Spleen (tissue), 7 donors: ENCODE measurements around the gene BCAS4.

Experiments used
- CTCF ChIP-seq, 11 experiments: fragments of 200-600 bp in 7 of 11; fragments of 450-650 bp in 4 of 11; sonication (generic) in 4 of 11; IDR thresholded peaks in 8 of 11; conservative IDR thresholded peaks in 3 of 11; 1 replicate in 7 of 11; 2 replicates in 4 of 11; pipeline versions ENCODE4 v1.4.0 to v1.8.0; 2016 to 2021; ENCODE audit warnings: antibody characterized with exemption in 11 of 11, inconsistent platforms in 4 of 11, mild to moderate bottlenecking in 1 of 11
- POLR2A ChIP-seq, 3 donors: fragments of 450-650 bp; IDR thresholded peaks; one replicate each; pipeline ENCODE4 v1.5.1; 2017; ENCODE audit warnings: antibody characterized with exemption in 3 of 3, mild to moderate bottlenecking in 1 of 3
- POLR2AphosphoS5 ChIP-seq, 3 donors: sonication (generic); formaldehyde crosslinking; IDR thresholded peaks; one replicate each; pipeline ENCODE4 v1.5.1; 2017; ENCODE audit warnings: antibody characterized with exemption in 3 of 3
- donor health status: DM: no; HTN: no; CAD: no; lungs with moderate emphysema.
- donor health status: DM: no; HTN: no; CAD: no.
- donor health status: DM: no; HTN: no; CAD: no.

GRCh38 chr20:50915424-50915823, 120.6 kb downstream of the BCAS4 start:
- TF ChIP-seq CTCF (IDR thresholded peaks at IDR 0.05 in 8 of 11, conservative IDR thresholded peaks at IDR 0.05 in 3 of 11), result no peak
- no peak for TF ChIP-seq POLR2AphosphoS5 (IDR thresholded peaks at IDR 0.05)
- no peak for TF ChIP-seq POLR2A (IDR thresholded peaks at IDR 0.05)
